GM12878 (cell line): Measurements from ENCODE around the gene TIE1.

Source experiments
- ATF3 ChIP-seq: IDR thresholded peaks from 2 replicates; pipeline ENCODE4 v1.6.1; 2011; ENCODE audit warnings: low read depth, mild to moderate bottlenecking, low read length, moderate library complexity, borderline replicate concordance; ENCODE audit errors: extremely low read depth
- EP300 ChIP-seq, 2 experiments: fragments of 150-350 bp in 1 of 2; IDR thresholded peaks; 2 replicates each; pipeline ENCODE4 v1.6.1; 2011 to 2012; ENCODE audit warnings: low read depth in 2 of 2, low read length in 2 of 2, borderline replicate concordance in 1 of 2, improper control_type of control experiment in 1 of 2, inconsistent platforms in 1 of 2; ENCODE audit not compliant: control insufficient read depth in 1 of 2
- JUNB ChIP-seq: IDR thresholded peaks from 2 replicates; pipeline ENCODE4 v1.6.1; 2016; ENCODE audit warnings: antibody characterized with exemption, mild to moderate bottlenecking
- POLR2A ChIP-seq: IDR thresholded peaks from 2 replicates; pipeline ENCODE4 v1.6.1; 2011; ENCODE audit warnings: low read depth, mild to moderate bottlenecking, low read length
- RFX5 ChIP-seq: IDR thresholded peaks from 2 replicates; pipeline ENCODE4 v1.6.1; 2011; ENCODE audit warnings: low read depth, low read length, improper control_type of control experiment
- YY1 ChIP-seq: IDR thresholded peaks from 2 replicates; pipeline ENCODE4 v1.6.1; 2011; ENCODE audit warnings: low read depth, mild to moderate bottlenecking, low read length
- TF ChIP-seq, protein P1 (sequence below), 3 experiments: IDR thresholded peaks in 2 of 3; conservative IDR thresholded peaks in 1 of 3; 2 replicates each; pipeline ENCODE4 v1.5.1; 2011; ENCODE audit warnings: low read depth in 3 of 3, low read length in 3 of 3, mild to moderate bottlenecking in 3 of 3, control low read depth in 2 of 3, moderate library complexity in 2 of 3, inconsistent platforms in 1 of 3, mixed read lengths in 1 of 3; ENCODE audit not compliant: control insufficient read depth in 2 of 3, insufficient read depth in 1 of 3; ENCODE audit errors: extremely low read depth in 1 of 3

- TF ChIP-seq YY1, result no peak
- TF ChIP-seq RFX5, result no peak
- no peak for TF ChIP-seq JUNB
- TF ChIP-seq, protein P1, sequence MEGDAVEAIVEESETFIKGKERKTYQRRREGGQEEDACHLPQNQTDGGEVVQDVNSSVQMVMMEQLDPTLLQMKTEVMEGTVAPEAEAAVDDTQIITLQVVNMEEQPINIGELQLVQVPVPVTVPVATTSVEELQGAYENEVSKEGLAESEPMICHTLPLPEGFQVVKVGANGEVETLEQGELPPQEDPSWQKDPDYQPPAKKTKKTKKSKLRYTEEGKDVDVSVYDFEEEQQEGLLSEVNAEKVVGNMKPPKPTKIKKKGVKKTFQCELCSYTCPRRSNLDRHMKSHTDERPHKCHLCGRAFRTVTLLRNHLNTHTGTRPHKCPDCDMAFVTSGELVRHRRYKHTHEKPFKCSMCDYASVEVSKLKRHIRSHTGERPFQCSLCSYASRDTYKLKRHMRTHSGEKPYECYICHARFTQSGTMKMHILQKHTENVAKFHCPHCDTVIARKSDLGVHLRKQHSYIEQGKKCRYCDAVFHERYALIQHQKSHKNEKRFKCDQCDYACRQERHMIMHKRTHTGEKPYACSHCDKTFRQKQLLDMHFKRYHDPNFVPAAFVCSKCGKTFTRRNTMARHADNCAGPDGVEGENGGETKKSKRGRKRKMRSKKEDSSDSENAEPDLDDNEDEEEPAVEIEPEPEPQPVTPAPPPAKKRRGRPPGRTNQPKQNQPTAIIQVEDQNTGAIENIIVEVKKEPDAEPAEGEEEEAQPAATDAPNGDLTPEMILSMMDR (IDR thresholded peaks at IDR 0.05 in 2 of 3, conservative IDR thresholded peaks at IDR 0.05 in 1 of 3; ENCODE audit: control insufficient read depth in 2 of 3, extremely low read depth in 1 of 3, insufficient read depth in 1 of 3, low read depth in 3 of 3, low read length in 3 of 3), result no peak
- TF ChIP-seq EP300 (IDR thresholded peaks at IDR 0.05; ENCODE audit: borderline replicate concordance in 1 of 2, control insufficient read depth in 1 of 2, low read depth in 2 of 2, low read length in 2 of 2), result no peak
- no peak for TF ChIP-seq POLR2A
- TF ChIP-seq ATF3, result no peak
These were observed 51.5 kb downstream of the TIE1 start for GRCh38 chr1:43352351-43352705.
